Right forelimb (tissue), 1 donor: ENCODE results near the gene AMMECR1.
"Not testable (repeated sequence)": the region's sequence is repeated elsewhere in the genome, so short reads cannot be mapped to it uniquely, and the experiment has no call there.

Source experiments
- DNase-seq: peaks from one replicate; pipeline ENCODE4 v3.0.0-alpha.2; 2018

Gene AMMECR1

DNA sequence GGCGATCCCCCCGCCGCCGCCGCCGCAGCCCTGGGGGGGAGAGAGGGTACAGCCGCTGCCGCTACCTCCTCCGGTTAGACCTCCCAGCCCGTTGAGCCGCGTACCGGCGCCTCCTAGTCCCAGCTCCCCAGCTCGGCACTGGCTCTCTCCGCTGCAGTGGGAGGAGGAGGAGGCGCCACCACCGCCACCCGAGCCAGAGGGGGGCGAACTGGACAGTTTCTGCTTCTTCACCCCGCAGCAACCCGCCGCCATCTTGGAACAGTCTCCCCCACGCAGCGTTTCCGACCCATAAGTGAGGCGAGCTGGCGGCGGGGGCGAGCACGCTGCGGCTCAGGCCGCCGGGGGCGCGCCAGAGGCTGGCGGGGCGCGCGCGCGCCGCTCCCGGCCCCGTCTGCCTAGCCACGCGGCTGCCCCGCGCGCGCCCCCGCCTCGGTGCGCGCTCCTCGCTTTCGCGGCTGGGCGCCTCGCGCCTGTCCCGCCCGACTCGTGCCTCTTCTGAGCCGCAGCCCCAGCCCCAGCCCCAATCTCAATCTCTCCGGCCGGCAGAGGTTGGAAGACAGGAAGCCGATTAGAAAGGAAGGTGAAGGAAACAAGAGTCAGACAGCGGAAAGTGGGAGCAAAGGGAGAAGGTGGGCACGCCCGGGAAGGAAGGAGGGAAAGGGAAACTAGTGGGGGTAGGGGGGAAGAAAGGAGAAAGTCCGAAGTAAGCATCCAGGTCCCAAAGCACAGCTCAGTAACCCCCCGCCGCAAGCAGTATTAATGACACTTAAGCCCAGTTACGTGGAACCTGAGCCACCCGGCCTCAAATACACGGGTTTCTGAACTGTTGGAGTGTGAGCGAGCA, at the start of gene AMMECR1:
Gene AMMECR1, minus strand, starts transcription at position 266 of the 844 bp plus-strand sequence. Its CDS starts 14 bp downstream, at position 252.
- DNase-seq = peak; percentile 84

- DNase-seq = no peak
Observed at GRCh38 chrX:110363244-110363643, 45.4 kb upstream of the AMMECR1 start.

DNA sequence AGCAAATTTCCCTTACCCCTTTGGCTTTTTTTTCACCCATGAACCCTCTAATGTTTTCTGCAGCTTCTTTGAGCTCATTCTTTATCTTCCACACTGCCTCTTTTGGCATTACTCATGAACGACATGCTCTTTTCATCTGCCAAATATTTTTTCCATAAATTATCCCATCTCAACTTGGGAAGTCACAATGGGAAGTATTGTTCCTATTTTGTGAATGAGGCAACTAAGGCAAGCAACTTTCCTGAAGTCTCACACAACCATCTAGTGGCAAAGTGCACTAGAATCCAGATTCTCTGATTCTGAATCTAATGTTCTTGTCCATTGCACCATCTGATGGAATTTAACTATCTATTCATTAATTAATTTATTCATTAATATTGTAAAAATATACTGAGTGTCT, 41.4 kb upstream of the AMMECR1 start:
- DNase-seq = no peak

DNA sequence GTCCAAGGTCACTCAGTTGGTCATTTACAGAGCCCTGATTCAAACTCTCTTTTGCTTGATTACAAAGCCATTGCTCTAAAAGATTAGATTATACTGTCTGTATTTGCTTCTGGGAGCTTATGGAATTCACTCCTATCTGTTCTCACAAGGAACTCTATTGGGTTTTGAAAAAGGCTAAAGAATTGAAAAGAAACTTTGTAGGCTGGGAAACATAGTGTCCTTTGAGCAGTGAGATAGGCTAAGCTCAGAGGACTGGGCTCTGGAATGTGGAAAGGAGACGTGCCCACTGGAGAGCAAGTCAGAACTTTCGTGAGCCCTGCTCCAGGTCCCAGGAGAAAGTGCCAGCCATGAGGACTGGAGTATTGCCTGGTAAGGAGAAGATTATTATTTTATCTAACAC, 40.7 kb upstream of the AMMECR1 start, which contains the start of gene RTL9:
Gene RTL9, plus strand, starts transcription at position 301 of the 400 bp plus-strand sequence. CDS start 91,770 bp downstream, outside the sequence.
- DNase-seq = no peak

DNA sequence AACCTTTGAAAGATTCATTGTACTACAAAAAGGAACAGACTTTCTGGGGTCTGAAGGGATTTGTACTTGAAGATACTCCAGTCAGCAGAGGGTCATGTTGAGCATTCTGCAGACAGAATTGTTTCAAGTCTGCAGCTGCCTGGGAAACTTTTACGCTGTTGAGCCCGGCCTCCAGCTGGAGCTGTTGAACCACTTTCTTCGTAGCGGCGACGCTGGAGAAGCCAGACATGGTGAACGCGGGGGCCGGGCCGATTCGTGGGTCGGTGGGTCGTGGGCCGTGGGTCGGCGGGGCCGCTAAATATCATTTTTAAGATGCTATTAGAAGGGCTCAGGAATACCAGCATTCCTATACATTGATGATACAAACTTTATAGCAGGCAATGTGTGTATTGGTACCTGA, 28.8 kb upstream of the AMMECR1 start:
- DNase-seq = no peak

- no peak for DNase-seq
Observed at GRCh38 chrX:110341189-110342035, 23.5 kb upstream of the AMMECR1 start.

GRCh38 chrX:110338935-110339334, 21.1 kb upstream of the AMMECR1 start:
- DNase-seq = no peak

DNA sequence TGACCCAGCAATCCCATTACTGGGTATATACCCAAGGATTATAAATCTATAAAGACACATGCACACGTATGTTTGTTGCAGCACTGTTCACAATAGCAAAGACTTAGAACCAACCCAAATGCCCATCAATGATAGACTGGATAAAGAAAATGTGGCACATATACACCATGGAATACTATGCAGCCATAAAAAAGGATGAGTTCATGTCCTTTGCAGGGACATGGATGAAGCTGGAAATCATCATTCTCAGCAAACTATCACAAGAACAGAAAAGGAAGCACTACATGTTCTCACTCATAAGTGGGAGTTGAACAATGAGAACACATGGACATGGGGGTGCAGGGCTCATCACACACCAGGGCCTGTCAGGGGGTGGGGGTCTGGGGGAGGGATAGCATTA, 15.6 kb upstream of the AMMECR1 start:
- DNase-seq = not testable (repeated sequence)

- no peak for DNase-seq
Observed at GRCh38 chrX:110331444-110332030, 13.7 kb upstream of the AMMECR1 start.

GRCh38 chrX:110328613-110329012, 10.7 kb upstream of the AMMECR1 start:
- not testable (repeated sequence) for DNase-seq

- DNase-seq = no peak
Observed at GRCh38 chrX:110327336-110327735, 9.5 kb upstream of the AMMECR1 start.

DNA sequence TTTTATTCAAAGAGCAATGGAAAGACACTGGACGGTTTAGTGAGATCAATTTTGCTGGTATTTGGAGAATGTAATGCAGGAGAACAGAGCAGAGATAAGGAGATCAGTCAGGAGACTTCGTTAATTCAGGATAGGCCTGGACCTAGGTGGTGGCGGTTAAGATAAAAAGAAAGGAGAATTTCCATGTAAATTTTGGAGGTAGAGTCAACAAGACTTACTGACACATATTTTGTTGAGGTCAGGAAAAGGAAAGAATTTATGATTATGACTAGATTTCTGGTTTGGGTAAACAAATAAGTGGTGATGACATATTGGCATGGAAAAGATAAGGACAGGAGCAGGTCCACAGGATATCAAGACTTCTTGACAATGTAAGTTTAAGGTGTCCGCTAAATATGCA, 8.8 kb upstream of the AMMECR1 start:
- no peak for DNase-seq

DNA sequence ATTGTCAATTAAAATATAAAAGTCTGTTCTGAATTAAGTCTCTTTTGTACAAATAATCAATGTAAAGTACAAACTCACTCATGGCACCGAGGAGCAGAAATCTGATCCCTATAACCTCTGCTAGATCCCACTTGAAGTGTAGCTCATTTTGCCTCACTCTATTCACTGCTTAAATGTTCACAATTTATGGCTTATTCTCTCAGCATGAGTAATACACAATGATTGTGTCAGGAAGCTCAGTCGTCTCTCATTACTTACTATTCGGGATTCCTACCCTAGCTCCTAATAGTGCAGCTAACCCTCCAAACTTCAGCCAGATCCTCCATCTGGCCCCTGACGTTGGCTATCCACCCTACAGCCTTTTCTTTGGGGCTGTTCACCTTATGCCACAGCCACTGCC, 4.7 kb upstream of the AMMECR1 start:
- no peak for DNase-seq

DNA sequence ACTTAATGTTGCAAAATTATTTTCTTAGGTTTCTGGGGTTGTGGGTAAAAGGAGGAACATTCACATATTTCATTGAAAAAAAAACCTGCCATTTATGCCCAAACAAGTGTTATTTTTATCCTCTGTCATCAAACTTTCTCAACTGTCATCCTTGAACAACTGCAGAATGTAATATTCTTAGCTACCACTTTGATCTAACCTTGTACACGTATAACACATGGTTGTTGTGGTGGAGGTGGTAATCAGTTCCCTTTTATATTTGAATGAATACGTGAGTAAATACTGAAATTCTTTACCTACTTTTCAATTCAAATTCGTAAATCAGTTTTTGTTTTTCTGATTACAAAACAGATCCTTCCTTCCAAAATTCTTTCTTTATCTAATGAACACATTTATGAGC, 3.8 kb upstream of the AMMECR1 start:
- no peak for DNase-seq

GRCh38 chrX:110321081-110321480, 3.2 kb upstream of the AMMECR1 start:
- DNase-seq = no peak

GRCh38 chrX:110320381-110320987, 2.6 kb upstream of the AMMECR1 start:
- no peak for DNase-seq

DNA sequence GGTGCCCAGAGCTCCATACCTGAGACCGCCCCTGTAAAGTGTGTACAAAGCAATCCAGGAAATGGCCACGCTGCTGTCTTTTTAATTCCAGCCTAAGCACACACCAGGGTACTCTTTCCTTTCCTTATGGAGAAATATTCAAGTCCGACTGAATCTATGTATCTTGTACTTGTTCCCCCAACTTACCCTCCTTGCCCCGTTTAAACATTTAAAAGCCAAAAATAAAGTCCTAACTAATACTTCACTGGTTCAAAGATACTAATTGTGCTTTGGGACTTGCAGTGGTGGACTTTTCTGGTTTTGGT, 731 bp upstream of the AMMECR1 start:
- DNase-seq = no peak

GRCh38 chrX:110317061-110317819, 645 bp downstream of the AMMECR1 start:
- peak; percentile 48 for DNase-seq

DNA sequence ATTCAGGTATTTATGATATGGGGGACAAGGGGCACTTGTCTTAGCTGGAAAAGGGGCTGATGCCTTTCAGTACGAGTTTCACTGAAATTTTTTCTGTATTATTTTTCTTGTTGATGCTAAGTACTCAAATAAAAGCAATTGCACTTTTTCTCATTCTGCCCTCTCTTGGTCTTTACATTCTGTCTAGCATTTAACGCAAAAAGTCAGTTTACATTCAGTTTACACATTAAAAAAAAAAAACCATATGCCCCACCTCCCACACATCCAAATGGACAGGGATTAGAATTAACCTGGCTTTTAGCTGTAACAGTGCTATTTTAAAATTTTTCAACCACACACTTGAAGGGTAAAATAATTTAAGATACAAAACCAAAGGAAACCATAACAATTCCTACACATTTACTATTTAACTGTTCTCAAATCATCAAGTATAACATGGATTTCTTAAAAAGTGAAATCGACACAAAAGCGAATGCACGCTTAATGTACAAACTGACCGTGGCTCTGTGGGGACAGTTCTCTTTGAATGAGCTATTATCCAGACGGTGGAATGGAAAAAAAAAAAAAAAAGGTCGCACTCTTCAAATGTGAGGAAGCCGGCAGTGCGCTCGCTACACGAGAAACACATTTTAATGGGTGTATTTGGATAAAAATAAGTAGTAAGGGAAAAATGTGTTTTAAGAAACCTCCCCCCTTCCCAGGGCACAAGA, 1.4 kb downstream of the AMMECR1 start:
- no peak for DNase-seq

DNA sequence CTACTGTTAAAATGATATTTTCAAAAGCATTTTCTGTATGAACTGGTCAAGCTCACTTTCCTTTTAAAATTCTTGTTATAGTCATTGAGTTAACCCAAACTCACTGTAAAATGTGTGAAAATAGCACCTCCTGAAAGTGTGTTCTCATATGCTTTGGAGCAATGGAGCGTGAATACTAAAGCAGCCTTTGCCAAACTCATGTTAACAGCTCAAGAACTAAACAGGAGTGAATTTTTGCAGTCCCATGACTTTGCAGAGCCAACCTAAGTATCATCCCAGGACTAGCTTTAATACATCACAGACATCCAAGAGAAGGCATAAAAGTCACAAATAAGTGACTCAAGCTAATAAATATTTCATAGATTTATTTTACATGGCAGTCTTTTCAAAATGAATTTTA, 2.3 kb downstream of the AMMECR1 start:
- no peak for DNase-seq

GRCh38 chrX:110311437-110312230, 6.3 kb downstream of the AMMECR1 start:
- no peak for DNase-seq
